IMR-90 (cell line): ENCODE measurements around the gene RUNX2. TPM values are rescaled to one million over a fixed set of nuclear protein-coding genes. Genes with fewer than 3 reads are reported as not detected.

Experiments used
- ATAC-seq: fragments of 200-7000 bp; cut with Tn5 transposase; 2 replicates; pipeline ENCODE4 v1.9.1; 2020; ENCODE audit warnings: low read depth, mild to moderate bottlenecking, moderate library complexity
- BruUV-seq: library from RNA; stranded (reverse); fragments of 400-500 nt; replicated peaks from 2 replicates; lab custom pipeline; 2021; lab: Mats Ljungman, UMichigan
- CTCF ChIA-PET: fragments of 300-600 bp; formaldehyde crosslinking; extraction: SDS; loops from one replicate; lab custom pipeline; 2021; ENCODE audit warnings: antibody characterized with exemption; lab: Yijun Ruan, JAX
- POLR2A ChIA-PET: fragments of 300-600 bp; sonication (Branson Sonifier 250); formaldehyde crosslinking; loops from one replicate; lab custom pipeline; 2022; ENCODE audit warnings: antibody characterized with exemption; ENCODE audit not compliant: unreplicated experiment; lab: Charles Lee
- DNase-seq: peaks from one replicate; pipeline ENCODE4 v3.0.0; 2013
- H2AFZ ChIP-seq: replicated peaks from 2 replicates; pipeline ENCODE3; 2013; ENCODE audit warnings: low read length, mild to moderate bottlenecking; ENCODE audit not compliant: poor library complexity
- H2AK5ac ChIP-seq: 2 replicates; pipeline ENCODE4 v1.6.1; 2013; ENCODE audit warnings: low read depth, low read length, inconsistent platforms
- H2AK9ac ChIP-seq: replicated peaks from 2 replicates; pipeline ENCODE3; 2013; ENCODE audit warnings: mild to moderate bottlenecking, low read depth, low read length, moderate library complexity; ENCODE audit not compliant: poor library complexity
- H2BK120ac ChIP-seq: 2 replicates; pipeline ENCODE4 v1.6.1; 2013; ENCODE audit warnings: low read depth, low read length, inconsistent platforms
- H2BK15ac ChIP-seq: 3 replicates; pipeline ENCODE4 v1.6.1; 2013; ENCODE audit warnings: low read depth, low read length, inconsistent platforms
- H2BK20ac ChIP-seq: 2 replicates; pipeline ENCODE4 v1.6.1; 2013; ENCODE audit warnings: low read depth, mild to moderate bottlenecking, inconsistent platforms, low read length, moderate library complexity
- H2BK5ac ChIP-seq: 2 replicates; pipeline ENCODE4 v1.6.1; 2013; ENCODE audit warnings: mild to moderate bottlenecking, low read depth, low read length, inconsistent platforms; ENCODE audit not compliant: poor library complexity, severe bottlenecking
- H3K14ac ChIP-seq: replicated peaks from 2 replicates; pipeline ENCODE4 v1.6.1; 2013; ENCODE audit warnings: low read depth, low read length, inconsistent platforms
- H3K18ac ChIP-seq: 2 replicates; pipeline ENCODE4 v1.6.1; 2013; ENCODE audit warnings: low read depth, low read length, control low read depth
- H3K23ac ChIP-seq: 2 replicates; pipeline ENCODE4 v1.6.1; 2013; ENCODE audit warnings: low read depth, low read length, inconsistent platforms
- H3K27ac ChIP-seq: 2 replicates; pipeline ENCODE4 v1.5.1; 2013; ENCODE audit warnings: mild to moderate bottlenecking, control low read depth, low read length; ENCODE audit not compliant: insufficient read depth
- H3K27me3 ChIP-seq: 2 replicates; pipeline ENCODE4 v1.6.1; 2013; ENCODE audit warnings: low read length; ENCODE audit not compliant: control insufficient read depth, insufficient read depth
- H3K36me3 ChIP-seq: 2 replicates; pipeline ENCODE4 v1.6.1; 2013; ENCODE audit warnings: low read length, mixed read lengths; ENCODE audit not compliant: control insufficient read depth, insufficient read depth
- H3K4ac ChIP-seq: 2 replicates; pipeline ENCODE4 v1.6.1; 2013; ENCODE audit warnings: low read depth, low read length, inconsistent platforms
- H3K4me1 ChIP-seq: 2 replicates; pipeline ENCODE4 v1.6.1; 2013; ENCODE audit warnings: low read length, mixed read lengths; ENCODE audit not compliant: control insufficient read depth, insufficient read depth
- H3K4me2 ChIP-seq: 2 replicates; pipeline ENCODE4 v1.6.1; 2013; ENCODE audit warnings: low read depth, mild to moderate bottlenecking, control low read depth, low read length, moderate library complexity
- H3K4me3 ChIP-seq: 2 replicates; pipeline ENCODE4 v1.5.1; 2013; ENCODE audit warnings: low read depth, mild to moderate bottlenecking, control low read depth, low read length, moderate library complexity; ENCODE audit not compliant: insufficient read depth
- H3K56ac ChIP-seq: 2 replicates; pipeline ENCODE4 v1.6.1; 2013; ENCODE audit warnings: low read length, inconsistent platforms; ENCODE audit not compliant: insufficient read depth; ENCODE audit errors: extremely low read depth
- H3K79me1 ChIP-seq, 2 experiments: 2 replicates each; pipeline ENCODE4 v1.6.1; 2013; ENCODE audit warnings: low read length in 2 of 2, inconsistent platforms in 1 of 2, low read depth in 1 of 2
- H3K9ac ChIP-seq: 2 replicates; pipeline ENCODE4 v1.6.1; 2013; ENCODE audit warnings: low read depth, low read length, control low read depth
- H3K9me1 ChIP-seq: 2 replicates; pipeline ENCODE4 v1.6.1; 2013; ENCODE audit warnings: low read length, inconsistent platforms; ENCODE audit not compliant: insufficient read depth
- H3K9me3 ChIP-seq: 2 replicates; pipeline ENCODE4 v1.6.1; 2013; ENCODE audit warnings: low read length; ENCODE audit not compliant: control insufficient read depth, insufficient read depth
- H4K20me1 ChIP-seq: 2 replicates; pipeline ENCODE4 v1.6.1; 2013; ENCODE audit warnings: low read length, inconsistent platforms; ENCODE audit not compliant: insufficient read depth
- H4K5ac ChIP-seq: 2 replicates; pipeline ENCODE4 v1.6.1; 2013; ENCODE audit warnings: mild to moderate bottlenecking, low read depth, low read length, control low read depth
- H4K8ac ChIP-seq, 2 experiments: 2 replicates each; pipeline ENCODE4 v1.6.1; 2013; ENCODE audit warnings: low read depth in 2 of 2, low read length in 2 of 2, control low read depth in 1 of 2, inconsistent platforms in 1 of 2
- H4K91ac ChIP-seq: 2 replicates; pipeline ENCODE4 v1.6.1; 2013; ENCODE audit warnings: low read depth, low read length, inconsistent platforms; ENCODE audit not compliant: insufficient read depth
- CHD1 ChIP-seq: IDR thresholded peaks from 2 replicates; pipeline ENCODE4 v1.6.1; 2012; ENCODE audit warnings: low read depth, low read length, improper control_type of control experiment
- MAZ ChIP-seq: IDR thresholded peaks from 2 replicates; pipeline ENCODE4 v1.6.1; 2012; ENCODE audit warnings: low read depth, mild to moderate bottlenecking, low read length, improper control_type of control experiment, moderate library complexity, borderline replicate concordance
- MXI1 ChIP-seq: IDR thresholded peaks from 2 replicates; pipeline ENCODE4 v1.6.1; 2012; ENCODE audit warnings: low read depth, mild to moderate bottlenecking, low read length, moderate library complexity, borderline replicate concordance
- RAD21 ChIP-seq: IDR thresholded peaks from 2 replicates; pipeline ENCODE4 v1.6.1; 2012; ENCODE audit warnings: low read length, improper control_type of control experiment
- SMC3 ChIP-seq: fragments of 150-350 bp; IDR thresholded peaks from 2 replicates; pipeline ENCODE4 v1.6.1; 2016; ENCODE audit warnings: low read depth, mild to moderate bottlenecking, antibody characterized with exemption, low read length, moderate library complexity
- WGBS, 2 experiments: methylation state at CpG; one replicate each; pipeline versions ENCODE4 v1.1.5 to v1.1.7; 2013; ENCODE audit warnings: missing lambda C conversion rate in 2 of 2; ENCODE audit not compliant: insufficient read length in 1 of 2; ENCODE audit errors: extremely low coverage in 2 of 2; 5-methylcytosine and 5-hydroxymethylcytosine counted together
- dilution Hi-C: fragments of 300-500 bp; cut with HindIII; formaldehyde crosslinking; loops from one replicate; pipeline ENCODE4 v1.14.3; 2018; ENCODE audit warnings: low sequenced_read_pairs; ENCODE audit not compliant: unreplicated experiment
- in situ Hi-C: fragments of 300-500 bp; cut with MboI; formaldehyde crosslinking; loops from 3 replicates; pipeline ENCODE4 v1.14.3; 2019; ENCODE audit warnings: low sequenced_read_pairs, inconsistent platforms, mixed read lengths
- intact Hi-C: fragments of 100-400 bp; cut with micrococcal nuclease; formaldehyde crosslinking; loops from 2 replicates; pipeline ENCODE4 v1.10.0; 2022
- polyA plus RNA-seq, 3 experiments: library from polyadenylated mRNA; depleted of rRNA; stranded (reverse); fragments of >200 nt; gene quantifications; 2 replicates each; pipeline ENCODE4 v1.2.3, GENCODE V29; 2012; ENCODE audit warnings: low replicate concordance in 1 of 3
- total RNA-seq: library from RNA; depleted of rRNA; stranded (reverse); fragments of >200 nt; gene quantifications from 2 replicates; pipeline ENCODE4 v1.2.3, GENCODE V29; 2012
- TF ChIP-seq, protein P1 (sequence below): fragments of 150-350 bp; IDR thresholded peaks from 2 replicates; pipeline ENCODE4 v1.6.1; 2016; ENCODE audit warnings: low read depth, mild to moderate bottlenecking, low read length, moderate library complexity, borderline replicate concordance
- TF ChIP-seq, protein P2 (sequence below): conservative IDR thresholded peaks from 2 replicates; pipeline ENCODE4 v1.5.1; 2012; ENCODE audit warnings: mild to moderate bottlenecking, low read depth, low read length, improper control_type of control experiment

Gene RUNX2
- total and polyA plus RNA-seq, 2 of the 4 experiments (the other 2 are of a cell fraction) = 2.3 to 4.7 TPM

DNA sequence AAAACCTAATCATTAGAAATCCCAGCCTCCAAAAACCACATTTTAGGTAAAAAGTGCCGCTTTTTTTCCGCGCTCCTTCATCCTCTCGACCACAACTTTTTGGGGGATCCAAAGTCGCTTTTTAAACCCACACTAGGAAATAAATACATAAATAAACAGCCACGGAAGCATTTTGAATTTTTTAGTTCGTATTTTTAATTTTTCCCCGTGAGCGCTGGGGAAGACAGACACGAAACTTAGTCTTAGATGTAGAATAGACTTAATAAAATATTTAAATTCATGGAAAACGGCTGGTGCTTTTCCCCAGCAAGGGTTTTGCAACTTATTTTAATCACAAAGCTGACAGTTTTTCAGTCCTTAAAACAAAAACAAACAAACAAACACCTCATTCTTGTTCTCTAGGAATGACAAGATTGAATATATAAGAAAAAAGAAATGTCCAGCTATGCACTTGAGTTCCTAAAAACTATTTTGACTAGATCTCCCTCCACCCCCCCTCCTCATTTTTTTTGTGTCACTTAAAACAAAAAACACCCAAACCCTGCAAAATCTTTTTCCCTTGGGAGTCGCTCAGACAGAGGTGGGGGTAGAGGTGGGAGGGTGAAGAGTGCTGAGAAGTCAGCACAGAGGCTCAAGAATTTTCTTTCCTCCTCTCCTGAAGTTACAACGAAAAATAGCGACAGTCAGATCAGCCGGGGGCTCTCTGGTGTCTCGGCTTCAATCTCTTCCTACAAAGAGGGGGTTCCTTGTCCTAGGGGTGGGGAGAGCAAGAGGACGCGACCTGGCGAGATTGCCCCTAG lies 93.0 kb downstream of the RUNX2 start (continued):
- TF ChIP-seq RAD21 (no peak), CHD1 (no peak), MXI1 (no peak)

DNA sequence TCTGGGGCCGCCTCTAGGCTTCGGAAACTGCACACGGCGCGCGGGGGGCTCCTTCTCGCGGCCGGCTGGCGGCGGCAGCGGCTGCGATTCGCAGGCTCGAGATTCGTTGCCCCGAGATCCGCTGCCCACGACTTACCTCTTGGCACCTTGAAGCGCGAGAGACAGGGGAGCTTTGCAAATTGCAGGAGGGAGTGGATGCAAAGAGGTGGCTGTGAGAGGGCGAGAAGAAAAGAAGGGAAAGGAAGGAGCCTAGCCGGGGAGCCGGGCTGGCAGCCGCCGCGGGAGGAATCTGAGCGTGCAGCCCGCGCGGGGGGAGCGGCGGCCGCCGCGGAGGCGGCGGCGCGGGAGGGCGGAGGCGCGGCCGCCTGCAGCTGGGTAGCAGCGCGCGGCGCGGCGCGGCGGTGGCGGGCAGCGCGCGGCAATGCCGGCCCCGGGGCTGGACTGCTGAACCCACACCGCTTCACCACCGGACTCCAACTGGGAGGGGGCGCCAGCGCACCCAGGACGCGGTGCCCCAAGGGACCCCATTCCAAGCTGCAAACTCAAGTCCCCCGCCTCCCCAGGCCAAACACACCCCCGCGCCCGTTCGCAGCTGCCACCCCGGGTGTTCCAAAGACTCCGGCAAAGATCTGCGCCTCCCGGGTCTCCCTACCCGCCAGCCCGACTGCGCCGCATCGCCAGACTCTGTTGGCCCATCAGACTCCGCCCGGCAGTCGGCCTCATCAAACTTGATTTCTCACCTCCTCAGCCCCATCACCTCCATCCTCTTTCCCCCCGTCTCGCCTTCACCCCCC lies 93.8 kb downstream of the RUNX2 start:
- ChIA-PET CTCF (interaction anchor here (0.8 to 1.2 kb wide), 4 partner anchors 44 to 791 kb away, joined by 3 to 10 read pairs (median 3); partner anchors contain the start of gene SUPT3H), POLR2A (no interaction called here)
- Histone ChIP-seq H3K18ac (peak overlapping the region; percentile 91), H4K5ac (peak overlapping the region; percentile 79), H2AFZ (peak overlapping the region; percentile 91), H3K4me1 (peaks cover 11% of the 10 kb centered on the region), H2BK5ac (peak overlapping the region; percentile 88), H3K14ac (peak overlapping the region; percentile 70), H3K27ac (peak overlapping the region; percentile 95), H2AK9ac (peak overlapping the region; percentile 43), H4K20me1 (no peaks in the 10 kb centered on the region), H3K9me1 (no peaks in the 10 kb centered on the region), H3K36me3 (no peaks in the 10 kb centered on the region), H4K91ac (peak overlapping the region; percentile 74), H3K9me3 (no peaks in the 10 kb centered on the region), H2BK20ac (peak overlapping the region; percentile 60), H2AK5ac (peak overlapping the region; percentile 23; the same call in 1 of the 2 replicates), H2BK120ac (peak overlapping the region; percentile 86), H3K27me3 (no peaks in the 10 kb centered on the region), H3K4me3 (peak overlapping the region; percentile 99), H3K4ac (peak overlapping the region; percentile 87), H3K79me1 (peaks cover 19 to 26% of the 10 kb centered on the region in 2 experiments), H3K23ac (peak overlapping the region; percentile 79), H3K4me2 (peak overlapping the region; percentile 80), H3K9ac (peak overlapping the region; percentile 88), H4K8ac (peak overlapping the region; percentile 70 to 78; a peak in 2 of 4 replicates), H3K56ac (peak overlapping the region; percentile 73; the same call in 1 of the 2 replicates), H2BK15ac (peak overlapping the region; percentile 77; the same call in 1 of the 3 replicates)
- dilution Hi-C loops (no loop called here), intact Hi-C loops (loop anchor here (1.0 to 10.0 kb wide), 7 partner anchors 61 to 947 kb away; no protein-coding TSS in a partner anchor), in situ Hi-C loops (loop anchor here (5.0 to 25.0 kb wide), 4 partner anchors 290 to 937 kb away; no protein-coding TSS in a partner anchor)
- ATAC-seq (peak; percentile 81), DNase-seq (peak; percentile 67)
- BruUV-seq = no TSS peak
- peak; percentile 12; the same call in 1 of the 2 replicates for TF ChIP-seq MAZ
- peak; percentile 42 for TF ChIP-seq RAD21
- TF ChIP-seq, protein P1, sequence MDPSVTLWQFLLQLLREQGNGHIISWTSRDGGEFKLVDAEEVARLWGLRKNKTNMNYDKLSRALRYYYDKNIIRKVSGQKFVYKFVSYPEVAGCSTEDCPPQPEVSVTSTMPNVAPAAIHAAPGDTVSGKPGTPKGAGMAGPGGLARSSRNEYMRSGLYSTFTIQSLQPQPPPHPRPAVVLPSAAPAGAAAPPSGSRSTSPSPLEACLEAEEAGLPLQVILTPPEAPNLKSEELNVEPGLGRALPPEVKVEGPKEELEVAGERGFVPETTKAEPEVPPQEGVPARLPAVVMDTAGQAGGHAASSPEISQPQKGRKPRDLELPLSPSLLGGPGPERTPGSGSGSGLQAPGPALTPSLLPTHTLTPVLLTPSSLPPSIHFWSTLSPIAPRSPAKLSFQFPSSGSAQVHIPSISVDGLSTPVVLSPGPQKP = no peak
- peak; percentile 22 for TF ChIP-seq SMC3
- TF ChIP-seq, protein P2, sequence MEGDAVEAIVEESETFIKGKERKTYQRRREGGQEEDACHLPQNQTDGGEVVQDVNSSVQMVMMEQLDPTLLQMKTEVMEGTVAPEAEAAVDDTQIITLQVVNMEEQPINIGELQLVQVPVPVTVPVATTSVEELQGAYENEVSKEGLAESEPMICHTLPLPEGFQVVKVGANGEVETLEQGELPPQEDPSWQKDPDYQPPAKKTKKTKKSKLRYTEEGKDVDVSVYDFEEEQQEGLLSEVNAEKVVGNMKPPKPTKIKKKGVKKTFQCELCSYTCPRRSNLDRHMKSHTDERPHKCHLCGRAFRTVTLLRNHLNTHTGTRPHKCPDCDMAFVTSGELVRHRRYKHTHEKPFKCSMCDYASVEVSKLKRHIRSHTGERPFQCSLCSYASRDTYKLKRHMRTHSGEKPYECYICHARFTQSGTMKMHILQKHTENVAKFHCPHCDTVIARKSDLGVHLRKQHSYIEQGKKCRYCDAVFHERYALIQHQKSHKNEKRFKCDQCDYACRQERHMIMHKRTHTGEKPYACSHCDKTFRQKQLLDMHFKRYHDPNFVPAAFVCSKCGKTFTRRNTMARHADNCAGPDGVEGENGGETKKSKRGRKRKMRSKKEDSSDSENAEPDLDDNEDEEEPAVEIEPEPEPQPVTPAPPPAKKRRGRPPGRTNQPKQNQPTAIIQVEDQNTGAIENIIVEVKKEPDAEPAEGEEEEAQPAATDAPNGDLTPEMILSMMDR = peak; percentile 38
- WGBS, 2 experiments = 1% methylated on average over 43 of the region's 83 CpGs; no CpG with 5 or more reads in 1 of the 2 experiments
